GM15510 (cell line): ENCODE measurements around the gene RGS4.

Experiments
- POLR2A ChIP-seq: IDR thresholded peaks from 3 replicates; pipeline ENCODE4 v1.6.1; 2011; ENCODE audit warnings: borderline replicate concordance; ENCODE audit not compliant: insufficient read length; ENCODE audit errors: extremely low read depth

Gene RGS4

GRCh38 chr1:163055531-163055930 lies 13.6 kb upstream of the RGS4 start:
- no peak for TF ChIP-seq POLR2A

- no peak for TF ChIP-seq POLR2A
Observed at GRCh38 chr1:163056831-163057230, 12.3 kb upstream of the RGS4 start.

- TF ChIP-seq POLR2A = no peak
Observed at GRCh38 chr1:163060343-163061007, 8.7 kb upstream of the RGS4 start.

DNA sequence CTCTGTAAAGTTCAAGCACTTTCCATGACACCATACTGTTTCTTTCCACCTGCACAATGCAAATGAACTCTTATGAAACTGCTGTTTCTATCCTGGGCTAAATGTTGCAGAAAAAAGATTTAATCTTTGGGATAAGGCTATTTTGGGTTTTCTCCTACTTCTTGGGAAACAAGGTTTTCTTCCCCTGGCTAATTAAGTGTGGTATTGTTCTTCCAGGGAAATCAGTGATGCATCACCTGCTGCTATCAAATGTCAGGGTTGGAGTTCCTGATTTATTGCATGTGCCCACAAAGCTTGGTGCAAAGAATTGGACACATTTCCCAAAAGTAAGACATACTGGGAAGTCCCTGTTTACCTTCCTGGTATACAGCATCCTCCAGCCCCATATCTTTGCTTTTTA lies 6.0 kb upstream of the RGS4 start:
- TF ChIP-seq POLR2A = no peak

DNA sequence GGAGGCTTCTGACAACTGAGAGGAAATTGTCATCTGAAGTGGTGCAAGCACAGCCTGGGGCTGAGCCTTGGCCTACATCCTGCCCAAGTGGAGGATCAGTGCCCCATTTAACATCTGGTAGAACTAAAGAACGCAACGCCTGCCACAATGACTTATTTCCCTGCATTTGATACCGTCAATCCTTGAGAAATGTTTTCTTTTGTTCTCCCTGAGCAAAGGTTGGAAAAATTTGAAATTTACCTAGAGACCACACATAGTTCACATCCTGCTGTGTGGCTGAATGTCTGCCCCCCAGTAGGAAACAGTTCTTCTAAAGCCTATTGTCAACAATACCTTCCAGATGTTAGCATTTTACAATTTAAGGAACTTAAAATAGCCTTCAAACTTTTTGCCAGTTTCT lies 5.6 kb upstream of the RGS4 start:
- TF ChIP-seq POLR2A = no peak

- TF ChIP-seq POLR2A = no peak
Observed at GRCh38 chr1:163066168-163066567, 3.0 kb upstream of the RGS4 start.

DNA sequence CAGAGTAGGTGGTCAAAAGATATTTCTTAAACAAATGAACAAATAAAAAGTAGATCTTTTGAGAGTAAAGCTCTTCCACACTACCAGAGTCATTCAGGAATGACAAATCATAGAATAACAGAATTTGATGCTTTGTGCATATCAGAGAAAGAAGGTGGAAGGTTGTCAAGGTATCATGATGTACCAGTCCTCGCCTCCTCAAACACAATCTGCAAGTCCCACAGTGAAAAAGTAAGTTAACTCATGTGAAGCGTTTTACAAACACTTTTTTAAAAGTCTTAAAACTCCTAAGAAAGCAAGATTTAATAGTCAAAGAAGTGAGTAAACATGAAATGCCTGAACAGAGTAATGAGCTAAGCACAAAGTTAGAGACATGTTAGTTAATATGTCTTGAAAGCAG lies 2.5 kb upstream of the RGS4 start:
- TF ChIP-seq POLR2A = no peak

DNA sequence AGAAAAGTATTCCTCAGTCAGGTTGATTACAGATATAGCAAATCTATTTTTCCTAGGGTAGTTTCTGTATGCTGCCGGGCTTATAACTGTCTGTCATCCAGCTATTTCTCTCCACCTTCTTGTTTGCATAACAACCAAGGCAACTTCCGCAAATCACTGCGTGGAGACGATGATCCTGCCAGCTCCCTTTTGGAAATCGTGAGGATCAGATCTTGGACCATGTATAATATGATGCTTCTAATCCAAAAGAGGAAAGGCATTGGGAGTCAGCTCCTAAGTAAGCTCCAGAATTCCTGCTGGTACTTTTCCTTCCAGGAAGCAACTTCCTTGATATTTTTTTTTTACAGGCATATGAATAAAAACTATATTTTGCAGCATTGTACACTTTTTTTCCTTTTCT lies 445 bp upstream of the RGS4 start:
- TF ChIP-seq POLR2A = no peak

DNA sequence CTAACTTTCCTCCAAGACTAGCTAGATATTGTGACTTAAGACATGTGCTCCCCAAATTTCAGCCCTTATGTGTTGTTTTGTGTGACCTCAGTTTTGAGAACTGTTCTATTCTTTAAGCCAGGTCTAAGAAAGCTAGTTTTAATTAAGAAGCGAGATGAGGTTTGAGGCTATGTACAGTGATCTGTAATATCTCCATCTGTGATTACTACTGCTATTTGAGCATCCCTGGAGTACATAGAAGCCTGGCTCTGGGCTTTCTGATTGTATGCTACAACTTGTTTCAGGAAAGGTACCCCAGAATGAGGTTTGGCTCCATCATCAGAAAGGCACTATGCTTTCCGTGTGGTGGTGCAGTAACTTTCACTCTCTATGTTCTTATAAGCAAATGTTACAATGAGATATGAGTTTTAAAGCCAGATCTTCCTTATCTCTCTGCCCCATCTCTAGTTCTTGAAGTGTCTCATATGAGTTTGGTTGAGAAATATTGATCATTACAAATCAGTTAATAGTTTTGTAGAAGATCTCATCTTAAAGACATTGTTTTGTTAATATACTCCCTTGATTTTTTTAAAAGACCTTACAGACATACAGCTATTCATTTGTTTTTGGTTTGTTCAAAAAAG lies 605 bp downstream of the RGS4 start:
- TF ChIP-seq POLR2A = no peak

DNA sequence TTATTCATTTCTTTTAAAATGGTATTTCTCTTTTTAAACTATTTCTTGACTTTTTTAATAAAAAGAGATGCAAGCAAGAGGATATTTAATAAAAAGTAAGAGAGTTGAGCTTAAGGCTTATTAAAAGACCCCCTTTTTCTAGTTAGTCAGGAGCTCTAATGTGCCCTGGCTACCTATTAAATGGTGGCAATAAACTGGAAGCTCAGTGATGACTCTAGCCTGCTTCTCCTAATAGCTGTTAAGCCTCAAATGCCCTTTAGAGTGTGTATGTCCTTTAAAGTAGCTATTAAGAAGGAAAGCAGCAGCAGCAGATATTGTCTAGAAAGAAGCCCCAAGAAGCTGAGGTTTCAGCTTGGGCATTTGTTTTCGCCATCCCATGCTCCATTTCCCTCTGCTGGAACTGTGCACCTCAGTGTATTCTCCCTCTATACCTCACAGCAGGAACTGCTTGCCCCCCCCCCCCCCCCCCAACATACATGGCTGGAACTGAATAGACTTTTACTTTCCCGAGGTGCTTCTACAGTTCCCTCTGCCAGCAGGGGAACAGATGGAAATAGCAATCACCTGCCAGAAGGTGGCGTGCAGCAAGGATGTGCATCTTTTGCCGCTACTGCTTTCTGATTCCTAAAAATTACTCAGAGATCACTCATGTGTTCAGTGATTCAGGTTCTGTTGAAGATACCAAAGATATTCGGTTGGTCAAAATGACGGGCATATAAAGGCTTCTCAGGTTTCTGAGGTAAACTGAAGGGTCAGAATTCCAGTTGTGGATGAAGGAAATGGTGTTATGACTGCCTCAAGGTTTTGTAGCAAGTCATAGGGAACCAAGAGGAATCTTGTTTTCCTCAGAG lies 2.5 kb downstream of the RGS4 start:
- TF ChIP-seq POLR2A = no peak

DNA sequence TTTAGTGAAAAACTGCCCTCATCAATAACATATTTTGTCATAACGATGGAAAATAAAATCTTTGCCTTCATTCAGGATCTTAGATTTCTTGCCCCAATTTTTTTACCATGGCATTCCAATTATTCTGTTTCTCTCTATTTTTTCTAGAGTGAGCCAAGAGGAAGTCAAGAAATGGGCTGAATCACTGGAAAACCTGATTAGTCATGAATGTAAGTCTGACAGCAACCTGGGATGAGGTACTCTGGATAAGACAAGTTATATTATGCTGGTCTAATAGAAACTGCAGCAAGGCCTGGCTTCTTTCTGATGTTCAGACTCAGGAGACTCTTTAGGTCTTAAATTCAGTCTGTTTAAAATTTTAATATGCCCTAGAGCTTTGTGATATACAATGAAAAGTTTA lies 3.5 kb downstream of the RGS4 start:
- TF ChIP-seq POLR2A = no peak

DNA sequence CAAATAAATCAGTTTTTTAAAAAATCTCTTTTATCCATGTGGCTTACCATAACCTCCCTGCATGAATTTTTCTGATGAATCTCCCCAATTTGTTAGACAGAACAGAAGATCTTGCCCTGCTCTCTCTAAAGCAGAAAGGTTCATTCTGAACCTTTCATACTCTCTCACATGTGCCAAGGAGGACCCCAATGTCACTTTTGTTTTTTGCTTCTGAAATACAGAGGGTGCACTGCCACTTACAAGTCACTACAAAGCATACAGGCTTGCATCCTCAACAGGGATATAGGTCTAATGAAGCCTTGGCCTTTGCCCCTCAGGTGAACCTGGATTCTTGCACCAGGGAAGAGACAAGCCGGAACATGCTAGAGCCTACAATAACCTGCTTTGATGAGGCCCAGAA lies 4.8 kb downstream of the RGS4 start:
- no peak for TF ChIP-seq POLR2A

- no peak for TF ChIP-seq POLR2A
Observed at GRCh38 chr1:163074716-163075284, 5.6 kb downstream of the RGS4 start.

DNA sequence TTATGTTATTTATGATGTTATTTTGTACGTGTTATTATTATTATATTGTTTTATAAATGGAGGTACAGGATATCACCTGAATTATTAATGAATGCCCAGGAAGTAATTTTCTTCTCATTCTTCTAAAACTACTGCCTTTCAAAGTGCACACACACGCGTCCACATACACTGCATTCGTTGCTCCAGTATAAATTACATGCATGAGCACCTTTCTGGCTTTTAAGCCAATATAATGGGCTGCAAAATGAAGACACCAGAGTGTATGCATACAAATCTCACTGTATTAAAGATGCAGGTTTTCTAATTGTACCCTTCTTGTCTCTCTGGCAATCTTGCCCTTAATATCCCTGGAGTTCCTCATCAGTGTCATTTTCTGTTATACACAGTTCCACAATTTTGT lies 6.9 kb downstream of the RGS4 start:
- TF ChIP-seq POLR2A = no peak

DNA sequence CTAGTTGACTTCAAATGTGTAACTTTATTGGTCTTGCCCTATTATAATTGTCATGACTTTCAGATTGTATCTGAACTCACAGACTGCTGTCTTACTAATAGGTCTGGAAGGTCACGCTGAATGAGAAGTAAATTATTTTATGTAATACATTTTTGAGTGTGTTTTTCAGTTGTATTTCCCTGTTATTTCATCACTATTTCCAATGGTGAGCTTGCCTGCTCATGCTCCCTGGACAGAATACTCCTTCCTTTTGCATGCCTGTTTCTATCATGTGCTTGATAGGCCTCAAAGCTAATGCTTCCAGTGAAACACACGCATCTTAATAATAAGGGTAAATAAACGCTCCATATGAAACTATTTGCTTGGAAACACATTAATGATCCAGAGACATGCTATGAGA lies 7.3 kb downstream of the RGS4 start:
- no peak for TF ChIP-seq POLR2A

- TF ChIP-seq POLR2A = no peak
Observed at GRCh38 chr1:163076981-163077761, 8.0 kb downstream of the RGS4 start.

DNA sequence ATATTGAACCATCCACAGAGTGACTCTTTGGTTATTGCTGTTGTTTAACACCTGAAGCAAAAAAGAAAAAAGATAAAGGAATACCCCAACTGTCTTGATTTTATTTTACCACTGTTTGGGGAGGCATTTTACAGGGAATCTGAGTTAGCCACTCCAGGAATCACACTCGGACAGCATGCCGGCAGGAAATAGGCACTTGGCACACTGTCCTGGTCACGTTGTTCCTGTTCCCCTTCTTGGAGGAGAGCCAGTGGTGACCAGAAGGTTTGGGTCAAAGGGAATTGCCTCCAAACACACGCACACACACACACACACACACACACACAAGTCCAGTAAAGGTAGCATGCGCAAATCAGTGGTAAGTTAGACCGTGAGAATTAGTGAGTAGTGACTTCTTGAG lies 13.8 kb downstream of the RGS4 start:
- TF ChIP-seq POLR2A = no peak
